Tibial nerve (tissue), 4 donors: Measurements from ENCODE around the gene CYP3A5. TPM values are rescaled to one million over a fixed set of nuclear protein-coding genes. Genes with fewer than 3 reads are reported as not detected.
"Not testable (repeated sequence)": the region's sequence is repeated elsewhere in the genome, so short reads cannot be mapped to it uniquely, and the experiment has no call there.

Experiments
- DNase-seq, 2 donors: peaks; one replicate each; pipeline ENCODE4 v3.0.0-alpha.2; 2019; ENCODE audit warnings: low spot score in 2 of 2
- H3K27ac ChIP-seq, 4 donors: fragments of 200-600 bp; sonication (generic) in 3 of 4; one replicate each; pipeline ENCODE4 v1.5.1; 2017 to 2019; ENCODE audit warnings: mild to moderate bottlenecking in 1 of 4
- H3K27me3 ChIP-seq, 2 donors: fragments of 200-600 bp; sonication (generic) in 1 of 2; one replicate each; pipeline versions ENCODE4 v1.5.1 to v1.6.0; 2017 to 2019
- H3K36me3 ChIP-seq, 3 donors: fragments of 200-600 bp; sonication (generic); one replicate each; pipeline ENCODE4 v1.5.1; 2018 to 2019
- H3K4me1 ChIP-seq, 4 donors: fragments of 200-600 bp; sonication (generic) in 3 of 4; one replicate each; pipeline ENCODE4 v1.5.1; 2017 to 2019
- H3K4me3 ChIP-seq, 4 donors: fragments of 200-600 bp; sonication (generic) in 3 of 4; one replicate each; pipeline ENCODE4 v1.5.1; 2017 to 2019; ENCODE audit warnings: mild to moderate bottlenecking in 1 of 4, moderate library complexity in 1 of 4
- H3K9me3 ChIP-seq, 4 donors: fragments of 200-600 bp; sonication (generic) in 3 of 4; one replicate each; pipeline ENCODE4 v1.5.1; 2017 to 2019
- CTCF ChIP-seq, 5 experiments: fragments of 200-600 bp in 3 of 5; fragments of 450-650 bp in 2 of 5; sonication (generic) in 3 of 5; IDR thresholded peaks; one replicate each; pipeline ENCODE4 v1.5.1; 2016 to 2019; ENCODE audit warnings: antibody characterized with exemption in 5 of 5, mild to moderate bottlenecking in 3 of 5, moderate library complexity in 2 of 5
- EP300 ChIP-seq, 2 donors: sonication (generic); formaldehyde crosslinking; IDR thresholded peaks; one replicate each; pipeline ENCODE4 v1.6.1; 2017; ENCODE audit warnings: antibody characterized with exemption in 2 of 2, mild to moderate bottlenecking in 1 of 2
- POLR2A ChIP-seq, 2 donors: fragments of 450-650 bp; IDR thresholded peaks; one replicate each; pipeline ENCODE4 v1.6.1; 2017; ENCODE audit warnings: antibody characterized with exemption in 2 of 2, mild to moderate bottlenecking in 2 of 2, moderate library complexity in 2 of 2
- WGBS, 2 donors: methylation state at CpG; one replicate each; pipeline ENCODE4 v1.1.5; 2018; 5-methylcytosine and 5-hydroxymethylcytosine counted together
- total RNA-seq, 4 donors: library from RNA; depleted of rRNA; stranded (reverse); fragments of >200 nt; gene quantifications; one replicate each; pipeline ENCODE4 v1.1.0, GENCODE V29; 2016

The CYP3A5 gene
- total RNA-seq, 4 donors from 2014 or later = 2.4 to 42.9 (median 10.7) TPM

GRCh38 chr7:99713995-99714570 lies 34.3 kb upstream of the CYP3A5 start:
- Histone ChIP-seq H3K9me3 (peaks cover 0 to 13% (median 0%) of the 10 kb centered on the region in 4 donors), H3K4me1 (no peaks in the 10 kb centered on the region), H3K4me3 (no peak overlapping the region), H3K27ac (no peak overlapping the region), H3K27me3 (no peaks in the 10 kb centered on the region), H3K36me3 (peaks cover 0 to 49% (median 0%) of the 10 kb centered on the region in 3 donors)
- no peak for TF ChIP-seq POLR2A (IDR thresholded peaks at IDR 0.05)
- no peak for TF ChIP-seq CTCF (IDR thresholded peaks at IDR 0.05)
- no peak for TF ChIP-seq EP300 (IDR thresholded peaks at IDR 0.05)
- no peak for DNase-seq
- 75 to 84% methylated on average over 3 of the region's 3 CpGs for WGBS, 2 donors

- Histone ChIP-seq H3K4me1 (no peaks in the 10 kb centered on the region), H3K4me3 (no peak overlapping the region), H3K27me3 (no peaks in the 10 kb centered on the region), H3K36me3 (peaks cover 0 to 74% (median 0%) of the 10 kb centered on the region in 3 donors), H3K9me3 (peaks cover 0 to 37% (median 4%) of the 10 kb centered on the region in 4 donors), H3K27ac (no peak overlapping the region)
- TF ChIP-seq POLR2A (IDR thresholded peaks at IDR 0.05) = no peak
- TF ChIP-seq EP300 (IDR thresholded peaks at IDR 0.05) = no peak
- no peak for TF ChIP-seq CTCF (IDR thresholded peaks at IDR 0.05)
- WGBS, 2 donors = 56 to 91% methylated on average over 2 of the region's 2 CpGs
- DNase-seq = no peak
These were observed 30.2 kb upstream of the CYP3A5 start for GRCh38 chr7:99709838-99710578.

GRCh38 chr7:99709260-99709659 lies 29.5 kb upstream of the CYP3A5 start:
- no peak overlapping the region for H3K27ac ChIP-seq
- H3K9me3 ChIP-seq = peaks cover 0 to 45% (median 4%) of the 10 kb centered on the region in 4 donors
- WGBS, 2 donors = 79 to 82% methylated on average over 2 of the region's 2 CpGs
- peaks cover 0 to 68% (median 0%) of the 10 kb centered on the region in 3 donors for H3K36me3 ChIP-seq
- no peak for DNase-seq
- H3K27me3 ChIP-seq = no peaks in the 10 kb centered on the region
- TF ChIP-seq POLR2A (IDR thresholded peaks at IDR 0.05) (no peak), EP300 (IDR thresholded peaks at IDR 0.05) (no peak), CTCF (IDR thresholded peaks at IDR 0.05) (no peak)
- no peak overlapping the region for H3K4me3 ChIP-seq
- no peaks in the 10 kb centered on the region for H3K4me1 ChIP-seq

- peaks cover 0 to 55% (median 0%) of the 10 kb centered on the region in 3 donors for H3K36me3 ChIP-seq
- peaks cover 0 to 42% (median 7%) of the 10 kb centered on the region in 4 donors for H3K9me3 ChIP-seq
- H3K4me1 ChIP-seq = no peaks in the 10 kb centered on the region
- no peak overlapping the region for H3K27ac ChIP-seq
- no peak overlapping the region for H3K4me3 ChIP-seq
- 45% methylated on average over 1 of the region's 1 CpG for WGBS, 2 donors
- no peak for DNase-seq
- H3K27me3 ChIP-seq = no peaks in the 10 kb centered on the region
- TF ChIP-seq CTCF (IDR thresholded peaks at IDR 0.05) = no peak
- no peak for TF ChIP-seq EP300 (IDR thresholded peaks at IDR 0.05)
- TF ChIP-seq POLR2A (IDR thresholded peaks at IDR 0.05) = no peak
These were observed 27.3 kb upstream of the CYP3A5 start for GRCh38 chr7:99707096-99707495.

GRCh38 chr7:99699946-99700345 lies 20.1 kb upstream of the CYP3A5 start:
- H3K4me1 ChIP-seq = no peaks in the 10 kb centered on the region
- H3K4me3 ChIP-seq = no peak overlapping the region
- peaks cover 0 to 4% (median 0%) of the 10 kb centered on the region in 3 donors for H3K36me3 ChIP-seq
- no peaks in the 10 kb centered on the region for H3K27me3 ChIP-seq
- H3K9me3 ChIP-seq = peaks cover 0 to 15% (median 3%) of the 10 kb centered on the region in 4 donors
- 45 to 71% methylated on average over 5 of the region's 5 CpGs for WGBS, 2 donors
- H3K27ac ChIP-seq = no peak overlapping the region
- TF ChIP-seq EP300 (IDR thresholded peaks at IDR 0.05) (no peak), CTCF (IDR thresholded peaks at IDR 0.05) (no peak), POLR2A (IDR thresholded peaks at IDR 0.05) (no peak)
- DNase-seq = no peak

GRCh38 chr7:99698867-99699730 lies 19.3 kb upstream of the CYP3A5 start:
- WGBS, 2 donors = 37% methylated on average over 6 of the region's 6 CpGs
- not testable (repeated sequence) for H3K27ac ChIP-seq

More at GRCh38 chr7:99698867-99699730, 19.3 kb upstream of the CYP3A5 start:
- not testable (repeated sequence) for H3K36me3 ChIP-seq, H3K9me3 ChIP-seq, DNase-seq, H3K4me3 ChIP-seq, H3K27me3 ChIP-seq, H3K4me1 ChIP-seq
